Liver (tissue), 9 donors: Measurements from ENCODE around the gene ZNF138. TPM values are rescaled to one million over a fixed set of nuclear protein-coding genes. Genes with fewer than 3 reads are reported as not detected.
A peak's percentile ranks its signal among the peaks of the same experiment; 100 is the strongest.

Source experiments
- DNase-seq: peaks from one replicate; pipeline ENCODE4 v3.0.0-alpha.2; 2017; ENCODE audit warnings: low spot score
- H3K27ac ChIP-seq, 2 donors: one replicate each; pipeline ENCODE4 v1.7.0; 2013; ENCODE audit warnings: inconsistent platforms in 2 of 2, low read length in 2 of 2, control low read depth in 1 of 2, low read depth in 1 of 2, mild to moderate bottlenecking in 1 of 2
- H3K27me3 ChIP-seq, 4 donors: one replicate each; pipeline versions ENCODE4 v1.6.1 to v1.7.0; 2013; ENCODE audit warnings: low read length in 3 of 4, inconsistent platforms in 1 of 4, mild to moderate bottlenecking in 1 of 4, moderate library complexity in 1 of 4; ENCODE audit not compliant: control insufficient read depth in 4 of 4, insufficient read depth in 4 of 4
- H3K36me3 ChIP-seq, 4 donors: one replicate each; pipeline versions ENCODE4 v1.6.1 to v1.7.0; 2013; ENCODE audit warnings: low read length in 3 of 4, mild to moderate bottlenecking in 3 of 4, low read depth in 1 of 4, moderate library complexity in 1 of 4; ENCODE audit not compliant: control insufficient read depth in 4 of 4, insufficient read depth in 3 of 4
- H3K4me1 ChIP-seq, 4 donors: one replicate each; pipeline versions ENCODE4 v1.6.1 to v1.7.0; 2013; ENCODE audit warnings: low read length in 3 of 4, mild to moderate bottlenecking in 3 of 4, moderate library complexity in 1 of 4; ENCODE audit not compliant: control insufficient read depth in 4 of 4, insufficient read depth in 4 of 4
- H3K4me3 ChIP-seq, 3 donors: one replicate each; pipeline versions ENCODE4 v1.6.1 to v1.7.0; 2013; ENCODE audit warnings: low read length in 3 of 3, control low read depth in 1 of 3, low read depth in 1 of 3, mild to moderate bottlenecking in 1 of 3
- H3K9ac ChIP-seq, 2 donors: one replicate each; pipeline ENCODE4 v1.7.0; 2013; ENCODE audit warnings: low read length in 2 of 2, mild to moderate bottlenecking in 2 of 2, moderate library complexity in 2 of 2, control low read depth in 1 of 2, low read depth in 1 of 2
- H3K9me3 ChIP-seq, 4 donors: one replicate each; pipeline versions ENCODE4 v1.6.1 to v1.7.0; 2013; ENCODE audit warnings: low read length in 3 of 4; ENCODE audit not compliant: control insufficient read depth in 4 of 4
- EGR1 ChIP-seq, 2 donors: IDR thresholded peaks; 2 replicates each; pipeline ENCODE4 v1.6.1; 2016 to 2018; ENCODE audit warnings: antibody characterized with exemption in 2 of 2, low read depth in 2 of 2
- FOXA1 ChIP-seq: IDR thresholded peaks from 2 replicates; pipeline ENCODE4 v1.6.1; 2016; ENCODE audit warnings: antibody characterized with exemption
- FOXA2 ChIP-seq: IDR thresholded peaks from 2 replicates; pipeline ENCODE4 v1.6.1; 2016; ENCODE audit warnings: antibody characterized with exemption
- GABPA ChIP-seq, 2 donors: IDR thresholded peaks in 1 of 2; conservative IDR thresholded peaks in 1 of 2; 2 replicates each; pipeline ENCODE4 v1.6.1; 2016; ENCODE audit warnings: antibody characterized with exemption in 2 of 2, mild to moderate bottlenecking in 1 of 2, moderate library complexity in 1 of 2
- HNF4A ChIP-seq, 2 donors: conservative IDR thresholded peaks; 2 replicates each; pipeline ENCODE4 v1.6.1; 2016; ENCODE audit warnings: antibody characterized with exemption in 2 of 2, mild to moderate bottlenecking in 2 of 2
- HNF4G ChIP-seq: IDR thresholded peaks from 2 replicates; pipeline ENCODE4 v1.6.1; 2016; ENCODE audit warnings: antibody characterized with exemption
- JUND ChIP-seq, 2 donors: IDR thresholded peaks; 2 replicates each; pipeline ENCODE4 v1.6.1; 2016; ENCODE audit warnings: antibody characterized with exemption in 2 of 2
- NR2F2 ChIP-seq: IDR thresholded peaks from 2 replicates; pipeline ENCODE4 v1.6.1; 2016; ENCODE audit warnings: antibody characterized with exemption
- RAD21 ChIP-seq, 2 donors: IDR thresholded peaks; 2 replicates each; pipeline ENCODE4 v1.6.1; 2016; ENCODE audit warnings: antibody characterized with exemption in 2 of 2, mild to moderate bottlenecking in 2 of 2
- RXRA ChIP-seq, 2 donors: IDR thresholded peaks; 2 replicates each; pipeline ENCODE4 v1.6.1; 2017 to 2018; ENCODE audit warnings: antibody characterized with exemption in 2 of 2, mild to moderate bottlenecking in 1 of 2
- SP1 ChIP-seq: IDR thresholded peaks from 2 replicates; pipeline ENCODE4 v1.6.1; 2018; ENCODE audit warnings: antibody characterized with exemption, mild to moderate bottlenecking
- TAF1 ChIP-seq: conservative IDR thresholded peaks from 2 replicates; pipeline ENCODE4 v1.6.1; 2016; ENCODE audit warnings: antibody characterized with exemption, mild to moderate bottlenecking
- YY1 ChIP-seq: IDR thresholded peaks from 2 replicates; pipeline ENCODE4 v1.6.1; 2016; ENCODE audit warnings: antibody characterized with exemption, mild to moderate bottlenecking
- WGBS: extraction: QIAGEN DNeasy Blood & Tissue Kit; methylation state at CpG from one replicate; pipeline ENCODE4 v1.1.7; 2013; 5-methylcytosine and 5-hydroxymethylcytosine counted together
- polyA plus RNA-seq, 2 donors: library from polyadenylated mRNA; stranded (reverse) in 1 of 2; unstranded in 1 of 2; fragments of 200-250 nt in 1 of 2; fragments of >200 nt in 1 of 2; fragmentation: Nextera tagmentation in 1 of 2; extraction: Ambion mirVana in 1 of 2; gene quantifications; one replicate each; pipeline versions ENCODE4 v1.2.1 to v1.2.3, GENCODE V29; 2013 to 2015
- total RNA-seq, 2 donors: library from RNA; depleted of rRNA; stranded (reverse); fragments of >200 nt; gene quantifications; one replicate each; pipeline ENCODE4 v1.2.3, GENCODE V29; 2014
- TF ChIP-seq, protein P1 (sequence below): IDR thresholded peaks from 2 replicates; pipeline ENCODE4 v1.6.1; 2016; ENCODE audit warnings: antibody characterized with exemption
- TF ChIP-seq, protein P2 (sequence below): IDR thresholded peaks from 2 replicates; pipeline ENCODE4 v1.6.1; 2016; ENCODE audit warnings: antibody characterized with exemption
- TF ChIP-seq, protein P3 (sequence below): IDR thresholded peaks from 2 replicates; pipeline ENCODE4 v1.6.1; 2016; ENCODE audit warnings: antibody characterized with exemption, mild to moderate bottlenecking
- TF ChIP-seq, protein P4 (sequence below): fragments of 150-350 bp; IDR thresholded peaks from 2 replicates; pipeline ENCODE4 v1.5.1; 2017; ENCODE audit warnings: improper control_type of control experiment, low read depth, low read length; ENCODE audit not compliant: missing input control
- TF ChIP-seq, protein P5 (sequence below): IDR thresholded peaks from 2 replicates; pipeline ENCODE4 v1.6.1; 2016; ENCODE audit warnings: antibody characterized with exemption
- donor health status: healthy.
- donor health status: healthy.
- donor health status: healthy.
- donor health status: healthy.
- donor health status: healthy.

Gene ZNF138
- total and polyA plus RNA-seq, 4 donors = 1.4 to 4.5 (median 3.7) TPM

DNA sequence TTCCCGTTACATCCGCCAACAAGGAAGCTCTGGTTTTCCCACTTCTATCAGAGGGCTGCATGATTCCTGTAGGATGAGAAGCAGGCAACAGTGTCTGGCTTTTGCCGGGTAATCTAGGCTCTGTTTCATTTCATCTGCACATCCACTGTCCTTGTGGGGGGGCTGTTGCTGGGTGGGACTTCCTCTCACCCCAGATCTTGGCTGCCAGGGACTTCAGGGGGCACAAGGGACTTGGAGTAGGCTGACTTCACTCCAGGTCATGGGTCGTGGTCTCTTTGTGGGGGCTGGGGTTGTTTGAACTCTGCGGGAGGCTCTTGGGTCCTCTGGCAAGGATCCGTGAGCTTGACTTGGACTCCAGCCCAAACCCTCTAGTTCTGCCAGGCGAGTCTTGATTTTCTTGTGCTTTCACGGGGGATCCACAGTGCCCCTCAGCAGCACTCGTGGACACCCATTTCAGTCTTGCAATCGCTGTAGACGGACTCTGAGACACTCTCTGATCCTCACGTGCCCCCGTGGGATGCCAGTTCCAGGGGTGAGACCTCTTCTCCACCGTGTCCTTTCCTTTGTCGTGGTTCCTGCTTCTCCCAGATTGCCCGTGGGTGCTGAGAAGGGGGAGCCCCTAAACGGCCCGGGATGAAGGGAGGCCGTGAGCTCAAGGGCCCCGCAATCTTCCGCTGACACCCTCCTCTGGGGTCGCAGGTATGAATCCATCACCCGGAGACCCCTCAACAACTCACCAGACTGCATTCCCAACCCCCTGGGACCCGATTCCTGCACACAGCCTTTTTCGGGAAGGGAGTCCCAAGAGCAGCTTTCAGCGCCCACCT lies 87.4 kb downstream of the ZNF138 start:
- Histone ChIP-seq H3K9me3 (peaks cover 4 to 21% (median 13%) of the 10 kb centered on the region in 4 donors), H3K36me3 (no peaks in the 10 kb centered on the region), H3K27me3 (peaks cover 0 to 2% (median 0%) of the 10 kb centered on the region in 4 donors), H3K4me3 (peak overlapping the region in 1 of 3 donors; percentile 22), H3K9ac (no peak overlapping the region), H3K4me1 (no peaks in the 10 kb centered on the region), H3K27ac (no peak overlapping the region)
- TF ChIP-seq SP1 = no peak
- TF ChIP-seq, protein P1, sequence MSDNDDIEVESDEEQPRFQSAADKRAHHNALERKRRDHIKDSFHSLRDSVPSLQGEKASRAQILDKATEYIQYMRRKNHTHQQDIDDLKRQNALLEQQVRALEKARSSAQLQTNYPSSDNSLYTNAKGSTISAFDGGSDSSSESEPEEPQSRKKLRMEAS = no peak
- TF ChIP-seq GABPA (IDR thresholded peaks at IDR 0.05 in 1 of 2, conservative IDR thresholded peaks at IDR 0.05 in 1 of 2) = no peak
- no peak for TF ChIP-seq TAF1
- TF ChIP-seq HNF4A (conservative IDR thresholded peaks at IDR 0.05) = no peak
- no peak for TF ChIP-seq YY1
- TF ChIP-seq HNF4G = no peak
- TF ChIP-seq EGR1 (IDR thresholded peaks at IDR 0.05; ENCODE audit: low read depth in 2 of 2) = no peak
- no peak for TF ChIP-seq FOXA1
- TF ChIP-seq NR2F2 = no peak
- no peak for TF ChIP-seq RAD21 (IDR thresholded peaks at IDR 0.05)
- no peak for TF ChIP-seq FOXA2
- 73% methylated on average over 26 of the region's 26 CpGs for WGBS
- peak; percentile 23 for DNase-seq

DNA sequence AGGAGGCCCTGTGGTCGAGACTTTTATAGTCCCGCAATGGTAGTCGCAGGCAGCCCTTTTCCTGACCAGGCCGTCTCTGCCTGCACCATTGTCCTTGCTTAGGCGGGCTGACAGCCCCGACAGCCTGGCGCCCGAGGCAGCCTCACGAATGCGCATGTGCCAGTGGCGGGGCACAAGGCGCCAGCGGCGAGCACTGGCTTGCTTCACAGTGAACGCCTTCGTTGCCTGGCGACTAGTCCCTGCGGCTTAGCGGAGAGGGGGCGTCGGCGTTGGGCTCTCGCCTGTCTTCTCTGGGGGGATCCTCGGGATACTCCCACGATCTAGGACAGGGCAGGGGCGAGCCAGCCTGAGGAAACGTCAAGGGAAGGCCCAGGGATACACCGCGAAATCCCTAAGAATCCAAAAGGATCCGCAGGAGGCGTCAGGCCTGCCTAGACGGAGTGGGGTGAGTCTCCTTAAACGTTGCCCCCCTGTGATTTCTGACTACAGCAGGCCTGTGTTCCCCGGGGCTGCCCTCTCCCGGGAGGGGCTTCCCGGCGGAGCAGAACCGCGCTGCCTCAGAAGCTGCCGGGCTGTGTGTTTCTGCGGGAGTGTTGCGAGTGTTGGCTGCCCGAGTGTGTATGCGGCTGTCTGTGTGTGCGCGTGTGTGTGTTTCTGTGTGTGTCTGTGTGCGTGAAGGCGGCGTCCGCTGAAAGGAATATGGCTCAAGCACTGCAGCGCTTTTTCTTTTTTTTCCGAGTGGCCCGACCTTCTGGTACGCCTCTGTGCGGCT lies 88.3 kb downstream of the ZNF138 start:
- H3K9me3 ChIP-seq = peaks cover 4 to 21% (median 13%) of the 10 kb centered on the region in 4 donors
- H3K4me3 ChIP-seq = peak overlapping the region in 2 of 3 donors; percentile 22 to 23
- peak; percentile 37 for DNase-seq
- H3K9ac ChIP-seq = no peak overlapping the region
- H3K27ac ChIP-seq = no peak overlapping the region
- WGBS = 14% methylated on average over 55 of the region's 55 CpGs
- H3K36me3 ChIP-seq = no peaks in the 10 kb centered on the region
- no peaks in the 10 kb centered on the region for H3K4me1 ChIP-seq
- no peak for TF ChIP-seq FOXA2
- no peak for TF ChIP-seq HNF4A (conservative IDR thresholded peaks at IDR 0.05)
- TF ChIP-seq HNF4G = no peak
- TF ChIP-seq RAD21 (IDR thresholded peaks at IDR 0.05) = no peak
- TF ChIP-seq, protein P2, sequence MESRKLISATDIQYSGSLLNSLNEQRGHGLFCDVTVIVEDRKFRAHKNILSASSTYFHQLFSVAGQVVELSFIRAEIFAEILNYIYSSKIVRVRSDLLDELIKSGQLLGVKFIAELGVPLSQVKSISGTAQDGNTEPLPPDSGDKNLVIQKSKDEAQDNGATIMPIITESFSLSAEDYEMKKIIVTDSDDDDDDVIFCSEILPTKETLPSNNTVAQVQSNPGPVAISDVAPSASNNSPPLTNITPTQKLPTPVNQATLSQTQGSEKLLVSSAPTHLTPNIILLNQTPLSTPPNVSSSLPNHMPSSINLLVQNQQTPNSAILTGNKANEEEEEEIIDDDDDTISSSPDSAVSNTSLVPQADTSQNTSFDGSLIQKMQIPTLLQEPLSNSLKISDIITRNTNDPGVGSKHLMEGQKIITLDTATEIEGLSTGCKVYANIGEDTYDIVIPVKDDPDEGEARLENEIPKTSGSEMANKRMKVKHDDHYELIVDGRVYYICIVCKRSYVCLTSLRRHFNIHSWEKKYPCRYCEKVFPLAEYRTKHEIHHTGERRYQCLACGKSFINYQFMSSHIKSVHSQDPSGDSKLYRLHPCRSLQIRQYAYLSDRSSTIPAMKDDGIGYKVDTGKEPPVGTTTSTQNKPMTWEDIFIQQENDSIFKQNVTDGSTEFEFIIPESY = no peak
- TF ChIP-seq, protein P1 = no peak
- no peak for TF ChIP-seq SP1
- TF ChIP-seq RXRA (IDR thresholded peaks at IDR 0.05) = no peak
- TF ChIP-seq TAF1 = no peak
- no peak for TF ChIP-seq EGR1 (IDR thresholded peaks at IDR 0.05; ENCODE audit: low read depth in 2 of 2)
- TF ChIP-seq, protein P3, sequence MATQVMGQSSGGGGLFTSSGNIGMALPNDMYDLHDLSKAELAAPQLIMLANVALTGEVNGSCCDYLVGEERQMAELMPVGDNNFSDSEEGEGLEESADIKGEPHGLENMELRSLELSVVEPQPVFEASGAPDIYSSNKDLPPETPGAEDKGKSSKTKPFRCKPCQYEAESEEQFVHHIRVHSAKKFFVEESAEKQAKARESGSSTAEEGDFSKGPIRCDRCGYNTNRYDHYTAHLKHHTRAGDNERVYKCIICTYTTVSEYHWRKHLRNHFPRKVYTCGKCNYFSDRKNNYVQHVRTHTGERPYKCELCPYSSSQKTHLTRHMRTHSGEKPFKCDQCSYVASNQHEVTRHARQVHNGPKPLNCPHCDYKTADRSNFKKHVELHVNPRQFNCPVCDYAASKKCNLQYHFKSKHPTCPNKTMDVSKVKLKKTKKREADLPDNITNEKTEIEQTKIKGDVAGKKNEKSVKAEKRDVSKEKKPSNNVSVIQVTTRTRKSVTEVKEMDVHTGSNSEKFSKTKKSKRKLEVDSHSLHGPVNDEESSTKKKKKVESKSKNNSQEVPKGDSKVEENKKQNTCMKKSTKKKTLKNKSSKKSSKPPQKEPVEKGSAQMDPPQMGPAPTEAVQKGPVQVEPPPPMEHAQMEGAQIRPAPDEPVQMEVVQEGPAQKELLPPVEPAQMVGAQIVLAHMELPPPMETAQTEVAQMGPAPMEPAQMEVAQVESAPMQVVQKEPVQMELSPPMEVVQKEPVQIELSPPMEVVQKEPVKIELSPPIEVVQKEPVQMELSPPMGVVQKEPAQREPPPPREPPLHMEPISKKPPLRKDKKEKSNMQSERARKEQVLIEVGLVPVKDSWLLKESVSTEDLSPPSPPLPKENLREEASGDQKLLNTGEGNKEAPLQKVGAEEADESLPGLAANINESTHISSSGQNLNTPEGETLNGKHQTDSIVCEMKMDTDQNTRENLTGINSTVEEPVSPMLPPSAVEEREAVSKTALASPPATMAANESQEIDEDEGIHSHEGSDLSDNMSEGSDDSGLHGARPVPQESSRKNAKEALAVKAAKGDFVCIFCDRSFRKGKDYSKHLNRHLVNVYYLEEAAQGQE = no peak
- TF ChIP-seq, protein P4, sequence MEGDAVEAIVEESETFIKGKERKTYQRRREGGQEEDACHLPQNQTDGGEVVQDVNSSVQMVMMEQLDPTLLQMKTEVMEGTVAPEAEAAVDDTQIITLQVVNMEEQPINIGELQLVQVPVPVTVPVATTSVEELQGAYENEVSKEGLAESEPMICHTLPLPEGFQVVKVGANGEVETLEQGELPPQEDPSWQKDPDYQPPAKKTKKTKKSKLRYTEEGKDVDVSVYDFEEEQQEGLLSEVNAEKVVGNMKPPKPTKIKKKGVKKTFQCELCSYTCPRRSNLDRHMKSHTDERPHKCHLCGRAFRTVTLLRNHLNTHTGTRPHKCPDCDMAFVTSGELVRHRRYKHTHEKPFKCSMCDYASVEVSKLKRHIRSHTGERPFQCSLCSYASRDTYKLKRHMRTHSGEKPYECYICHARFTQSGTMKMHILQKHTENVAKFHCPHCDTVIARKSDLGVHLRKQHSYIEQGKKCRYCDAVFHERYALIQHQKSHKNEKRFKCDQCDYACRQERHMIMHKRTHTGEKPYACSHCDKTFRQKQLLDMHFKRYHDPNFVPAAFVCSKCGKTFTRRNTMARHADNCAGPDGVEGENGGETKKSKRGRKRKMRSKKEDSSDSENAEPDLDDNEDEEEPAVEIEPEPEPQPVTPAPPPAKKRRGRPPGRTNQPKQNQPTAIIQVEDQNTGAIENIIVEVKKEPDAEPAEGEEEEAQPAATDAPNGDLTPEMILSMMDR = no peak
- no peak for TF ChIP-seq YY1
- no peak for TF ChIP-seq JUND (IDR thresholded peaks at IDR 0.05)
- no peak for TF ChIP-seq FOXA1
- no peak for TF ChIP-seq NR2F2
- no peak for TF ChIP-seq GABPA (IDR thresholded peaks at IDR 0.05 in 1 of 2, conservative IDR thresholded peaks at IDR 0.05 in 1 of 2)
- TF ChIP-seq, protein P5, sequence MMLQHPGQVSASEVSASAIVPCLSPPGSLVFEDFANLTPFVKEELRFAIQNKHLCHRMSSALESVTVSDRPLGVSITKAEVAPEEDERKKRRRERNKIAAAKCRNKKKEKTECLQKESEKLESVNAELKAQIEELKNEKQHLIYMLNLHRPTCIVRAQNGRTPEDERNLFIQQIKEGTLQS = no peak
- peaks cover 0 to 3% (median 0%) of the 10 kb centered on the region in 4 donors for H3K27me3 ChIP-seq
